IgD-negative memory B cell (primary cell): Measurements from ENCODE around the gene SOX3. TPM values are rescaled to one million over a fixed set of nuclear protein-coding genes. Genes with fewer than 3 reads are reported as not detected.

Experiments
- polyA plus RNA-seq: library from polyadenylated mRNA; unstranded; fragments of 300-500 nt; fragmentation: Illumina TruSeq; gene quantifications from one replicate; pipeline ENCODE4 v1.2.3, GENCODE V29; 2021

SOX3 gene
- polyA plus RNA-seq, 1 donor from 2014 or later = not detected

Other genes with a start within 250 kb of the SOX3 start
- not detected for gene LINC00632, start 204.7 kb upstream of the SOX3 start, polyA plus RNA-seq